IPS-NIHi11 (cell line): ENCODE data around the gene S100A12.

Experiments
- DNase-seq: peaks from one replicate; pipeline ENCODE4 v3.0.0; 2012; ENCODE audit warnings: mixed read lengths, low spot score

S100A12 gene

GRCh38 chr1:153367090-153367489 lies 8.3 kb downstream of the S100A12 start:
- DNase-seq, result no peak

GRCh38 chr1:153366261-153366660 lies 9.2 kb downstream of the S100A12 start:
- no peak for DNase-seq

GRCh38 chr1:153365696-153366095 lies 9.7 kb downstream of the S100A12 start:
- no peak for DNase-seq

- DNase-seq, result no peak
Observed at GRCh38 chr1:153364766-153365666, 10.4 kb downstream of the S100A12 start.

GRCh38 chr1:153364156-153364555 lies 11.3 kb downstream of the S100A12 start:
- DNase-seq, result no peak

GRCh38 chr1:153363641-153364040 lies 11.8 kb downstream of the S100A12 start:
- no peak for DNase-seq

GRCh38 chr1:153362187-153362775 lies 13.1 kb downstream of the S100A12 start:
- DNase-seq, result no peak

- DNase-seq, result no peak
Observed at GRCh38 chr1:153361480-153362109, 13.8 kb downstream of the S100A12 start.

- no peak for DNase-seq
Observed at GRCh38 chr1:153360592-153361479, 14.6 kb downstream of the S100A12 start.

GRCh38 chr1:153360190-153360589 lies 15.2 kb downstream of the S100A12 start:
- DNase-seq, result no peak

- no peak for DNase-seq
Observed at GRCh38 chr1:153359241-153359640, 16.2 kb downstream of the S100A12 start.

- no peak for DNase-seq
Observed at GRCh38 chr1:153358691-153358975, 16.8 kb downstream of the S100A12 start.

- no peak for DNase-seq
Observed at GRCh38 chr1:153357853-153358690, 17.3 kb downstream of the S100A12 start, which contains the start of gene S100A9. Gene S100A9 (plus strand): TSS chr1:153357854. CDS start chr1:153358284, 430 bp downstream.

GRCh38 chr1:153357076-153357852 lies 18.2 kb downstream of the S100A12 start:
- DNase-seq, result no peak

- DNase-seq, result no peak
Observed at GRCh38 chr1:153356392-153357075, 18.9 kb downstream of the S100A12 start.

GRCh38 chr1:153355445-153356071 lies 19.9 kb downstream of the S100A12 start:
- peak; percentile 81 for DNase-seq

GRCh38 chr1:153354515-153355193 lies 20.8 kb downstream of the S100A12 start:
- no peak for DNase-seq

GRCh38 chr1:153353226-153353947 lies 22.0 kb downstream of the S100A12 start:
- peak; percentile 78 for DNase-seq
